ENCODE data around the gene GRAMD2A. TPM values are rescaled to one million over a fixed set of nuclear protein-coding genes. Genes with fewer than 3 reads are reported as not detected.

Gene GRAMD2A
- total RNA-seq, 2 donors from 2014 or later, result 2.3 to 3.3 TPM

- Histone ChIP-seq H3K27ac (no peak overlapping the region), H3K4me3 (no peak overlapping the region), H3K4me1 (no peaks in the 10 kb centered on the region), H3K27me3 (peaks cover 9% of the 10 kb centered on the region), H3K9me3 (no peaks in the 10 kb centered on the region), H3K9ac (ENCODE audit: low read depth in 2 of 2, low read length in 2 of 2) (no peak overlapping the region), H3K36me3 (no peaks in the 10 kb centered on the region)
- TF ChIP-seq CTCF (IDR thresholded peaks at IDR 0.05), result no peak
- intact Hi-C loops (cut with DNase I), result no loop called here
- no peak for DNase-seq
Observed at GRCh38 chr15:72178976-72179585, 18.5 kb downstream of the GRAMD2A start.

GRCh38 chr15:72176743-72177142 lies 20.8 kb downstream of the GRAMD2A start:
- no peak for DNase-seq
- Histone ChIP-seq H3K9me3 (no peaks in the 10 kb centered on the region), H3K9ac (ENCODE audit: low read depth in 2 of 2, low read length in 2 of 2) (no peak overlapping the region), H3K27me3 (no peaks in the 10 kb centered on the region), H3K4me1 (no peaks in the 10 kb centered on the region), H3K36me3 (no peaks in the 10 kb centered on the region), H3K27ac (no peak overlapping the region), H3K4me3 (no peak overlapping the region)
- TF ChIP-seq CTCF (IDR thresholded peaks at IDR 0.05), result no peak
- intact Hi-C loops (cut with DNase I), result no loop called here

- DNase-seq, result no peak
- no peaks in the 10 kb centered on the region for H3K36me3 ChIP-seq
- intact Hi-C loops (cut with DNase I), result no loop called here
- no peak overlapping the region for H3K27ac ChIP-seq
- no peak for TF ChIP-seq CTCF (IDR thresholded peaks at IDR 0.05)
- H3K4me3 ChIP-seq, result no peak overlapping the region
- no peaks in the 10 kb centered on the region for H3K9me3 ChIP-seq
- H3K4me1 ChIP-seq, result no peaks in the 10 kb centered on the region
- H3K9ac ChIP-seq (ENCODE audit: low read depth in 2 of 2, low read length in 2 of 2), result no peak overlapping the region
- H3K27me3 ChIP-seq, result no peaks in the 10 kb centered on the region
Observed at GRCh38 chr15:72176159-72176558, 21.4 kb downstream of the GRAMD2A start.

GRCh38 chr15:72175186-72176044 lies 22.2 kb downstream of the GRAMD2A start:
- Histone ChIP-seq H3K27ac (no peak overlapping the region), H3K4me1 (no peaks in the 10 kb centered on the region), H3K4me3 (no peak overlapping the region), H3K9me3 (no peaks in the 10 kb centered on the region), H3K9ac (ENCODE audit: low read depth in 2 of 2, low read length in 2 of 2) (no peak overlapping the region), H3K36me3 (no peaks in the 10 kb centered on the region), H3K27me3 (no peaks in the 10 kb centered on the region)
- no peak for DNase-seq
- no peak for TF ChIP-seq CTCF (IDR thresholded peaks at IDR 0.05)
- intact Hi-C loops (cut with DNase I), result no loop called here

GRCh38 chr15:72174551-72175165 lies 22.9 kb downstream of the GRAMD2A start:
- Histone ChIP-seq H3K9me3 (no peaks in the 10 kb centered on the region), H3K9ac (ENCODE audit: low read depth in 2 of 2, low read length in 2 of 2) (no peak overlapping the region), H3K36me3 (no peaks in the 10 kb centered on the region), H3K27me3 (no peaks in the 10 kb centered on the region), H3K4me3 (no peak overlapping the region), H3K27ac (no peak overlapping the region), H3K4me1 (no peaks in the 10 kb centered on the region)
- no peak for TF ChIP-seq CTCF (IDR thresholded peaks at IDR 0.05)
- intact Hi-C loops (cut with DNase I), result no loop called here
- no peak for DNase-seq
